ENCODE results near the gene MARCHF6. TPM values are rescaled to one million over a fixed set of nuclear protein-coding genes. Genes with fewer than 3 reads are reported as not detected.
"Not testable (repeated sequence)": the region's sequence is repeated elsewhere in the genome, so short reads cannot be mapped to it uniquely, and the experiment has no call there.

MARCHF6 gene
- total RNA-seq, 1 experiment from 2014 or later: 31.9 TPM

DNA sequence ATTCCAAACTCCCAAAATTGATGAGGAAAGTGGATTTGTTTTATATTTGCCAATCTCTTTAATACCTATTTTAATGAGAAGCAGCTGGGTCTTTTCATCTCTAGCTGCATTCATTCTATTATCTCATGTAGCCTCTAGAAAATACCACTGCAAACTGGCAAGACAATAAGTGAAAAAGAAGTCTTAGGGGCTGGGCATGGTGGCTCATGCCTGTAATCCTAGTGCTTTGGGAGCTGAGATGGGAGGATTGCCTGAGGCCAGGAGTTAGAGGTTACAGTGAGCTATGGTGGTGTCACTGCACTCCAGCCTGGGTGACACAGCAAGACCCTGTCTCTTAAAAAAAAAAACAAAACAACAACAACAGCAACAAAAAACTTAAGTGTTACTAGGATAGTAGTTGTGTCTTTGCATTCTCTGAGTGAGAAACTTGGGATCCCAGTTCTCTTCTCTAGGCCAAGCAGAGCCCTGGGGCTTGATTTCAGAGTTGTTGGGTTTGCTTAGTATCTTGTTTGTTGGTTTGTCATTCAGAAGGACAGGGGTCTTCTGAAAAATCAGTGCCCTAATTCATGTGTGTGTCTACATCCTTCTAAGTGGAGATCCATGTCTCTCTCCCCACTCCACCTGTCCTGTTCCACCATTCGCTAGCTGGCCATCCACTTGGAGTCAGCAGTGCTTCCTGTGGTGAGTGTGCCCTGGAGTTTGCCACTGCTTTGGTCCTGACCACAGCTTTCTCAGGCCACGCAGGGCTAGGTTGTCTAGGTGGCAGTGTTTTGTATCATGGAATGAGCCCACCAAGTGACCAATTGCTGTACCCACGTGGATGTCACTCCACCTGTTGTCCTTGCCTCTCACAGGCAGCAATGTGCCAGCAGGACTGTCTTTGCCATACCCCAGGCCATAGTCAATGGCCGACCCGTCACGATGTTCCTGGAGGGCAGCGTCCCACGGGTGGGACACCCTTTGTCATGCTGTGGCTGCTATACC is 19.5 kb downstream of the MARCHF6 start:
- DNase-seq: no peak
- no peaks in the 10 kb centered on the region for H3K9me3 ChIP-seq (replicated peaks)
- no peak overlapping the region for H3K4me3 ChIP-seq
- no peaks in the 10 kb centered on the region for H3K36me3 ChIP-seq
- no peak overlapping the region for H3K27ac ChIP-seq
- H3K27me3 ChIP-seq: no peaks in the 10 kb centered on the region
- no peaks in the 10 kb centered on the region for H3K4me1 ChIP-seq

DNA sequence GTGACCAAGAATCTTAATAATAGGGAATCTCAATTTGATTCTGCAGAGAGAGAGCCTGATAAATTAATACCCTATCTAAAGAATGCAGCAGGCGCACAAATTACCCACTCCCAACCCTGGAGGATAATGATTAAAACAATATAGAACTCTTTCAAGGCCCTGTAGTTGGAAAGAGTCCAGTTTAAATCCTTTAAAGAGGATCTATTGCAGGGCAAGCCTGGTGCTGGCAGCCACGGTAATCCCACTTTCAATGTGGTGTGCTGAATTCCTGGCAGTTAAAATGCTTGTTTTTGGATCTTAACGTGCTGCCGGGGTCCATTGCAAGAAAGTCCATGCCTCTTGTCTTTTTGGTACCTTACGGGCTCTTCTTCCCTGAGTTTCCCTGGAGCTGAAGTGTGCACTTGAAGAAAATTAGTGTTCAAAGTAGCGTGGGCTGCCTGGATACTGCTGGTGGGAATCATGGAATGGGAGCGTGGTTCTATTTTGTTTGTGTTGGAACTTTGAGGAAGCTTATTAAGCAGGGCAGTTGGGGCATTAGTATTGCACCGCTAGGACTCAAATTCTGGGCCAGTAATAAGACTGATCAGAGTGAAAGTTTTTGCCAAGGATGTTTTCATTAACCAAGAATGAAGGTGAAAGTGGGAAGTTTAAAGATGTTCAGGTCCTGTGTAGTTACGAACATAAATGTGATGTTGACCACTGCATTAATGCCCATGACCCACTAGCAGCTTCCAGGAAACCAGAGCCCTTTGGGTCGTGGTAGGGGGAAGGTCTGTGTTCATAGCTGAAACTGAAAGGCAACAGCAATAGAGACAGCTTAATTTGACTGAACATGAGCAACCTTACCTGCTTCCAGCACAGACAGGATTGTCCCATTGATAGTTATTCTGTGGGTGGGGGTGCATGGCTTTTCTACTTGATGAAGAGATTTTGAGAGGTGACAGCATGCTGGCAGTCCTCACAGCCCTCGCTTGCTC is 20.8 kb downstream of the MARCHF6 start:
- DNase-seq: no peak
- Histone ChIP-seq H3K36me3 (no peaks in the 10 kb centered on the region), H3K9me3 (replicated peaks) (no peaks in the 10 kb centered on the region)

GRCh38 chr5:10375146-10375545 is 21.7 kb downstream of the MARCHF6 start:
- H3K4me1 ChIP-seq; H3K36me3 ChIP-seq; H3K27me3 ChIP-seq; H3K27ac ChIP-seq; DNase-seq; H3K9me3 ChIP-seq (replicated peaks); H3K4me3 ChIP-seq: not testable (repeated sequence)

More for the DNA sequence above, 20.8 kb downstream of the MARCHF6 start:
- no peaks in the 10 kb centered on the region for H3K4me1 ChIP-seq
- H3K27me3 ChIP-seq: no peaks in the 10 kb centered on the region
- no peak overlapping the region for H3K27ac ChIP-seq
- no peak overlapping the region for H3K4me3 ChIP-seq

DNA sequence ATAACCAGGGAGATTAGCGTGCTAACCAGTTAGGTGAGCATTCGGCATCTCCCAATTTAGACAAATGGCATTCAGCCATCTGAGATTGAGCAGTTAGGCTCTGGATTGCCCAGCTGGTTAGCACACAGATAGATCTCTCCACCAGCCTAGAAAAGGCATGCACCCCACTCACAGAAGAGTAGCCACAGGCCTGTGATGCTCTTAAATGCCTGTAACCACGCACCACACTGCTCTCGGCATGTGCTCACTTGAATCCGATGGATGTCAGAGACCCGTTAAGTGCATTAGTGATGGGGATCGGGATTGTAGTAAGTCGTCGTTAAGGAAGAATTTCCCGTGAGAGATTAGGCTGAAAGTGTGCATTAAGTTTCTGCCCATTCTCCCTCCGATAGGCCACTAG is 23.0 kb downstream of the MARCHF6 start:
- 0 out of 2 replicates have a peak, but pooled peaks cover 3% of the 10 kb centered on the region for H3K36me3 ChIP-seq
- H3K27ac ChIP-seq: no peak overlapping the region
- no peaks in the 10 kb centered on the region for H3K27me3 ChIP-seq
- H3K4me1 ChIP-seq: no peaks in the 10 kb centered on the region
- no peak for DNase-seq
- no peak overlapping the region for H3K4me3 ChIP-seq
- H3K9me3 ChIP-seq (replicated peaks): no peaks in the 10 kb centered on the region

- H3K4me3 ChIP-seq: no peak overlapping the region
- H3K4me1 ChIP-seq: no peaks in the 10 kb centered on the region
- H3K36me3 ChIP-seq: peaks cover 7% of the 10 kb centered on the region; the same call in 1 of the 2 replicates
These were observed 23.6 kb downstream of the MARCHF6 start for GRCh38 chr5:10377081-10377480.

DNA sequence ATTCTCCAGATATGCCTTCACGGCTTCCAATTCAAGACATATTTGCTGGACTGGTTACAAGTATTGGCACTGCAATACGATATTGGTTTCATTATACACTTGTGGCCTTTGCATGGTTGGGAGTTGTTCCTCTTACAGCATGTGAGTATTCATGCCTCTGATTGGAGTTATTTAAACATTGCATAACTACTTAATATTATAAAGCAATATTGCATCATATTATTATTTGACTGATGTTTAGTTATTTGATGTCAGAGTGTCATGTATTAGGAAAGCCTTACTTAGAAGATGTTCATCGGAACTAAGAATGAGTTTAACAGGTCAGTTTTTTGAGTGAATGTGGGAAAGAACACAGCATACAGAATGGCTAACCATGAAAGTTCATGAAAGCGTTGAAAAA is 28.3 kb downstream of the MARCHF6 start:
- no peaks in the 10 kb centered on the region for H3K9me3 ChIP-seq (replicated peaks)
- H3K27me3 ChIP-seq: no peaks in the 10 kb centered on the region
- peaks cover 16% of the 10 kb centered on the region; the same call in 1 of the 2 replicates for H3K36me3 ChIP-seq

More at GRCh38 chr5:10377081-10377480, 23.6 kb downstream of the MARCHF6 start:
- no peaks in the 10 kb centered on the region for H3K9me3 ChIP-seq (replicated peaks)
- DNase-seq: no peak
- H3K27me3 ChIP-seq: no peaks in the 10 kb centered on the region
- no peak overlapping the region for H3K27ac ChIP-seq

DNA sequence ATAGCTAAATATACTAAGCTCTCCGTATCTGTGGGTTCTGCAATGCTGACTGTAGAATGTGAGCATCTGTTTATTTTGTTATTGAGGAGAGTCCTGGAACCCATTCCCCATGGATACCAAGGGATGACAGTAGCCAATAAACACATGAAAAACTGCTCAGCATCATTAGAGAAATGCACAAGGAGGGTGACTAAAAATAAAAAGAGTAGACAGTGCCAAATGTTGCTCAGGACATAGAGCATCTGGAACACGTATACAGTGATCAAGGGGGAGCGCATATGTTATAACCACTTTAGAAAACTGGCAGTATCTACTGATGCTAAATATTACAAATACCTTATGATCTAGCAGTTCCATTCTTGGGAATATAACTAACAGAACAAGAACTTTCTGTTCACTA is 31.0 kb downstream of the MARCHF6 start:
- H3K27ac ChIP-seq: no peak overlapping the region
- H3K4me3 ChIP-seq: no peak overlapping the region
- no peaks in the 10 kb centered on the region for H3K9me3 ChIP-seq (replicated peaks)
- H3K36me3 ChIP-seq: peaks cover 16% of the 10 kb centered on the region; the same call in 1 of the 2 replicates
- no peaks in the 10 kb centered on the region for H3K4me1 ChIP-seq
- H3K27me3 ChIP-seq: no peaks in the 10 kb centered on the region
- no peak for DNase-seq

More for the DNA sequence above, 28.3 kb downstream of the MARCHF6 start:
- Histone ChIP-seq H3K4me3 (no peak overlapping the region), H3K4me1 (no peaks in the 10 kb centered on the region), H3K27ac (no peak overlapping the region)
- no peak for DNase-seq

GRCh38 chr5:10387690-10388089 is 34.2 kb downstream of the MARCHF6 start:
- Histone ChIP-seq H3K27me3 (no peaks in the 10 kb centered on the region), H3K27ac (no peak overlapping the region), H3K36me3 (peaks cover 16% of the 10 kb centered on the region; the same call in 1 of the 2 replicates), H3K4me3 (no peak overlapping the region), H3K9me3 (replicated peaks) (no peaks in the 10 kb centered on the region), H3K4me1 (no peaks in the 10 kb centered on the region)
- no peak for DNase-seq

DNA sequence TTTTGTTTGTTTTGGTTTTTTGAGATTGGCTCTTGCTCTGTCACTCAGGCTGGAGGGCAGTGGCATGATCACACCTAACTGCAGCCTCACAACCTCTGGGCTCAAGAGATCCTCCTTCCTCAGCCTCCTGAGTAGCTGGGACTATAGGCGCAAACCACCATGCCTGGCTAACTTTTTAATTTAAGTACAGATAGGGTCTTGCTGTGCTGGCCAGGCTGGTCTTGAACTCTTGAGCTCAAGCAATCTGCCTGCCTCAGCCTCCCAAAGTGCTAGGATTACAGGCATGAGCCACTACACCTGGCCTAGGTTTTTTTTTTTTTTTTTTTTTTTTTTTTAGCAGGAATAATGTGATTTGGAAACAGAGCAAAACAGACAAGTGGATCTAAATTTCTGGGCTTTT is 37.6 kb downstream of the MARCHF6 start:
- Histone ChIP-seq H3K27ac (no peak overlapping the region), H3K4me3 (no peak overlapping the region), H3K9me3 (replicated peaks) (no peaks in the 10 kb centered on the region), H3K27me3 (no peaks in the 10 kb centered on the region), H3K36me3 (peaks cover 10% of the 10 kb centered on the region), H3K4me1 (no peaks in the 10 kb centered on the region)
- DNase-seq: no peak

GRCh38 chr5:10392567-10393328 is 39.3 kb downstream of the MARCHF6 start:
- not testable (repeated sequence) for H3K27me3 ChIP-seq; H3K9me3 ChIP-seq (replicated peaks); DNase-seq; H3K4me3 ChIP-seq; H3K4me1 ChIP-seq; H3K27ac ChIP-seq
- peaks cover 10% of the 10 kb centered on the region for H3K36me3 ChIP-seq

GRCh38 chr5:10393491-10393890 is 40.0 kb downstream of the MARCHF6 start:
- no peaks in the 10 kb centered on the region for H3K4me1 ChIP-seq
- no peak for DNase-seq
- peaks cover 10% of the 10 kb centered on the region for H3K36me3 ChIP-seq

GRCh38 chr5:10396552-10396951 is 43.1 kb downstream of the MARCHF6 start:
- no peaks in the 10 kb centered on the region for H3K4me1 ChIP-seq
- no peaks in the 10 kb centered on the region for H3K9me3 ChIP-seq (replicated peaks)
- no peak for DNase-seq
- peaks cover 7% of the 10 kb centered on the region for H3K36me3 ChIP-seq
- no peak overlapping the region for H3K27ac ChIP-seq
- no peak overlapping the region for H3K4me3 ChIP-seq
- H3K27me3 ChIP-seq: no peaks in the 10 kb centered on the region

More at GRCh38 chr5:10393491-10393890, 40.0 kb downstream of the MARCHF6 start:
- Histone ChIP-seq H3K27me3 (no peaks in the 10 kb centered on the region), H3K4me3 (no peak overlapping the region), H3K9me3 (replicated peaks) (no peaks in the 10 kb centered on the region), H3K27ac (no peak overlapping the region)

DNA sequence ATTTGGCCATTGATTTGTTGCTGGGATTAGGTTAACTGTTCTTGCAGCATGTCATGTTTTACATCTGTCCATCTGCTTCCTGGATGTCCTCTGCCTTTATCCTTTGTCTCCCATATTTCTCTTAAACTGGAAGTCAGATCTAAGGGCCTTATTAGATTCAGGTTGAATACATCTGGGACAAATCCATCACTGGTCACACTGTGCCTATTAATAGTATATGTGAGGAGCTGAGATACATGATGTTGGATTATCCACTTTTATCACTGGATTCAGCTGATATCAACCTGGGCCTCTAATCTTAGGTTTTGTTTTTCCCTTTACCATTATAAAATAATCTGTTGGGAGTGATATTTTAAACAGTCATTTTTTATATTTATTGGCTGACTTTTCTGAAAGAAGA is 46.3 kb downstream of the MARCHF6 start:
- peaks cover 6% of the 10 kb centered on the region; the same call in 1 of the 2 replicates for H3K36me3 ChIP-seq
- no peak for DNase-seq
- H3K27me3 ChIP-seq: no peaks in the 10 kb centered on the region
- H3K9me3 ChIP-seq (replicated peaks): no peaks in the 10 kb centered on the region
- H3K4me1 ChIP-seq: no peaks in the 10 kb centered on the region
- H3K27ac ChIP-seq: no peak overlapping the region
- no peak overlapping the region for H3K4me3 ChIP-seq

- no peak overlapping the region for H3K4me3 ChIP-seq
- no peaks in the 10 kb centered on the region for H3K9me3 ChIP-seq (replicated peaks)
- peaks cover 4% of the 10 kb centered on the region; the same call in 1 of the 2 replicates for H3K36me3 ChIP-seq
- no peak overlapping the region for H3K27ac ChIP-seq
- no peak for DNase-seq
- no peaks in the 10 kb centered on the region for H3K27me3 ChIP-seq
- no peaks in the 10 kb centered on the region for H3K4me1 ChIP-seq
These were observed 46.9 kb downstream of the MARCHF6 start for GRCh38 chr5:10400411-10400810.

Measured in SJCRH30 (cell line).